GM12872 (cell line): ENCODE results near the gene MAMDC2.

Experiments used
- CTCF ChIP-seq: IDR thresholded peaks from 3 replicates; pipeline ENCODE4 v1.5.1; 2011; ENCODE audit warnings: low read depth, mild to moderate bottlenecking, low read length, moderate library complexity; ENCODE audit not compliant: insufficient read depth

The MAMDC2 gene

GRCh38 chr9:70097187-70097586 is 53.5 kb downstream of the MAMDC2 start:
- TF ChIP-seq CTCF: no peak

- TF ChIP-seq CTCF: no peak
These were observed 56.7 kb downstream of the MAMDC2 start for GRCh38 chr9:70100362-70100761.

GRCh38 chr9:70101265-70101664 is 57.6 kb downstream of the MAMDC2 start:
- no peak for TF ChIP-seq CTCF

GRCh38 chr9:70105147-70105546 is 61.5 kb downstream of the MAMDC2 start:
- TF ChIP-seq CTCF: no peak

- no peak for TF ChIP-seq CTCF
These were observed 62.9 kb downstream of the MAMDC2 start for GRCh38 chr9:70106571-70106970.

- TF ChIP-seq CTCF: no peak
These were observed 63.9 kb downstream of the MAMDC2 start for GRCh38 chr9:70107558-70107957.

- TF ChIP-seq CTCF: no peak
These were observed 64.5 kb downstream of the MAMDC2 start for GRCh38 chr9:70108181-70108580.
